A549 (cell line): ENCODE results near the gene FAT1. TPM values are rescaled to one million over a fixed set of nuclear protein-coding genes. Genes with fewer than 3 reads are reported as not detected.

Experiments
- ATAC-seq, 2 experiments: fragments of 200-7000 bp in 1 of 2; fragments of >200 bp in 1 of 2; cut with Nextera tagmentation in 1 of 2; cut with Tn5 transposase in 1 of 2; 3 replicates each; pipeline versions ENCODE4 v1.8.0 to v1.9.1; 2018 to 2020; ENCODE audit warnings: mild to moderate bottlenecking in 1 of 2, moderate library complexity in 1 of 2
- CTCF ChIA-PET: fragments of 300-600 bp; sonication (Branson Sonifier 250); formaldehyde crosslinking; extraction: SDS; loops from one replicate; lab custom pipeline; 2021; ENCODE audit warnings: antibody characterized with exemption, inconsistent platforms; lab: Yijun Ruan, JAX
- POLR2A ChIA-PET: fragments of 350-600 bp; formaldehyde crosslinking; extraction: SDS; loops from one replicate; lab custom pipeline; 2021; ENCODE audit warnings: antibody characterized with exemption, inconsistent platforms; lab: Yijun Ruan, JAX
- DNase-seq, 2 experiments: peaks; one replicate each; pipeline versions ENCODE4 v3.0.0 to v3.0.0-alpha.2; 2011 to 2016; ENCODE audit warnings: low read depth in 1 of 2, low spot score in 1 of 2
- FAIRE-seq: peaks from 2 replicates; lab custom pipeline; 2011; peaks lifted over from hg19 to GRCh38; lab: Jason Lieb, UNC
- H3K27ac ChIP-seq, 2 experiments: fragments of >200 bp; sonication (Bioruptor Twin); formaldehyde crosslinking; 3 replicates each; pipeline ENCODE4 v1.5.1; 2016 to 2017
- H3K4me1 ChIP-seq: fragments of >200 bp; sonication (Bioruptor Twin); formaldehyde crosslinking; 3 replicates; pipeline ENCODE4 v1.6.1; 2016
- H3K4me2 ChIP-seq: fragments of >200 bp; sonication (Bioruptor Twin); formaldehyde crosslinking; 3 replicates; pipeline ENCODE4 v1.6.1; 2016
- H3K4me3 ChIP-seq: fragments of >200 bp; sonication (Bioruptor Twin); formaldehyde crosslinking; 3 replicates; pipeline ENCODE4 v1.5.1; 2016
- H3K9me3 ChIP-seq: fragments of >200 bp; sonication (Bioruptor Twin); formaldehyde crosslinking; 3 replicates; pipeline ENCODE4 v1.6.1; 2016
- ATOH8 ChIP-seq: fragments of 250-450 bp; sonication (Bioruptor Pico); IDR thresholded peaks from 2 replicates; pipeline ENCODE4 v1.5.0; 2020; ENCODE audit warnings: low read depth, mild to moderate bottlenecking, moderate library complexity
- BCL3 ChIP-seq: fragments of >200 bp; sonication (Bioruptor Twin); formaldehyde crosslinking; IDR thresholded peaks from 3 replicates; pipeline ENCODE4 v1.6.1; 2016
- CTCF ChIP-seq: fragments of >200 bp; sonication (Bioruptor Twin); formaldehyde crosslinking; IDR thresholded peaks from 3 replicates; pipeline ENCODE4 v1.5.1; 2016
- EHMT2 ChIP-seq: fragments of 200-600 bp; sonication (generic); IDR thresholded peaks from 2 replicates; pipeline ENCODE4 v1.6.1; 2016; ENCODE audit warnings: antibody characterized with exemption, low read depth, mild to moderate bottlenecking, moderate library complexity
- EP300 ChIP-seq, 2 experiments: fragments of >200 bp; sonication (Bioruptor Twin); formaldehyde crosslinking; IDR thresholded peaks; 2 replicates in 1 of 2; 3 replicates in 1 of 2; pipeline ENCODE4 v1.6.1; 2016 to 2017
- ESRRA ChIP-seq: fragments of 150-350 bp; IDR thresholded peaks from 2 replicates; pipeline ENCODE4 v1.6.1; 2014; ENCODE audit warnings: mild to moderate bottlenecking, low read length, borderline replicate concordance
- FOSB ChIP-seq: fragments of 250-450 bp; sonication (Bioruptor Pico); IDR thresholded peaks from 2 replicates; pipeline ENCODE4 v1.5.0; 2020; ENCODE audit warnings: mild to moderate bottlenecking, moderate library complexity
- FOXS1 ChIP-seq: fragments of 250-450 bp; sonication (Bioruptor Pico); IDR thresholded peaks from 2 replicates; pipeline ENCODE4 v1.5.0; 2020; ENCODE audit warnings: mild to moderate bottlenecking, moderate library complexity
- GATA3 ChIP-seq: IDR thresholded peaks from 2 replicates; pipeline ENCODE4 v1.6.1; 2012; ENCODE audit warnings: borderline replicate concordance
- HDAC2 ChIP-seq: fragments of 200-600 bp; sonication (generic); IDR thresholded peaks from 2 replicates; pipeline ENCODE4 v1.6.1; 2016
- HOXB13 ChIP-seq: fragments of 250-450 bp; sonication (Bioruptor Pico); IDR thresholded peaks from 2 replicates; pipeline ENCODE4 v1.5.0; 2020; ENCODE audit warnings: low read depth, mild to moderate bottlenecking, moderate library complexity
- HOXB5 ChIP-seq: fragments of 250-450 bp; sonication (Bioruptor Pico); IDR thresholded peaks from 2 replicates; pipeline ENCODE4 v1.5.0; 2020; ENCODE audit warnings: mild to moderate bottlenecking, moderate library complexity
- JUN ChIP-seq, 2 experiments: fragments of >200 bp; sonication (Bioruptor Twin); formaldehyde crosslinking; IDR thresholded peaks; 2 replicates in 1 of 2; 3 replicates in 1 of 2; pipeline ENCODE4 v1.6.1; 2016 to 2017
- JUNB ChIP-seq: fragments of >200 bp; sonication (Bioruptor Twin); formaldehyde crosslinking; IDR thresholded peaks from 2 replicates; pipeline ENCODE4 v1.6.1; 2016
- KDM1A ChIP-seq: fragments of 200-600 bp; sonication (generic); IDR thresholded peaks from 2 replicates; pipeline ENCODE4 v1.6.1; 2016; ENCODE audit warnings: low read depth, mild to moderate bottlenecking
- MAFK ChIP-seq: fragments of 450-650 bp; IDR thresholded peaks from 2 replicates; pipeline ENCODE4 v1.6.1; 2014; ENCODE audit not compliant: partially characterized antibody
- MAZ ChIP-seq: fragments of 150-350 bp; IDR thresholded peaks from 2 replicates; pipeline ENCODE4 v1.6.1; 2014; ENCODE audit warnings: antibody characterized with exemption, low read depth, low read length, borderline replicate concordance
- MYC ChIP-seq: IDR thresholded peaks from 2 replicates; pipeline ENCODE4 v1.6.1; 2012; ENCODE audit warnings: mild to moderate bottlenecking, inconsistent platforms, low read length, improper control_type of control experiment, borderline replicate concordance
- NFE2L2 ChIP-seq: fragments of 150-350 bp; conservative IDR thresholded peaks from 2 replicates; pipeline ENCODE4 v1.6.1; 2014; ENCODE audit warnings: low read length
- PBX3 ChIP-seq: IDR thresholded peaks from 2 replicates; pipeline ENCODE4 v1.6.1; 2012
- POLR2AphosphoS2 ChIP-seq: conservative IDR thresholded peaks from 2 replicates; pipeline ENCODE4 v1.6.1; 2012; ENCODE audit warnings: low read length, improper control_type of control experiment, inconsistent platforms
- RAD21 ChIP-seq, 2 experiments: fragments of >200 bp in 1 of 2; sonication (Bioruptor Twin) in 1 of 2; formaldehyde crosslinking in 1 of 2; IDR thresholded peaks in 1 of 2; conservative IDR thresholded peaks in 1 of 2; 2 replicates in 1 of 2; 3 replicates in 1 of 2; pipeline ENCODE4 v1.6.1; 2012 to 2018; ENCODE audit warnings: inconsistent platforms in 1 of 2
- SREBF2 ChIP-seq: fragments of 450-650 bp; IDR thresholded peaks from 2 replicates; pipeline ENCODE4 v1.6.1; 2014; ENCODE audit warnings: mild to moderate bottlenecking, moderate library complexity
- TP53 ChIP-seq: fragments of 250-450 bp; sonication (Bioruptor Pico); IDR thresholded peaks from 2 replicates; pipeline ENCODE4 v1.5.0; 2021; ENCODE audit warnings: mild to moderate bottlenecking, moderate library complexity
- ZC3H11A ChIP-seq: fragments of 450-650 bp; IDR thresholded peaks from 2 replicates; pipeline ENCODE4 v1.6.1; 2014; ENCODE audit warnings: antibody characterized with exemption, mild to moderate bottlenecking
- ZNF302 ChIP-seq: fragments of 250-450 bp; sonication (Bioruptor Pico); IDR thresholded peaks from 2 replicates; pipeline ENCODE4 v1.9.0; 2021; ENCODE audit warnings: inconsistent platforms, mild to moderate bottlenecking, moderate library complexity
- WGBS: methylation state at CpG from one replicate; pipeline ENCODE4 v1.1.6; 2017; ENCODE audit errors: missing lambda C conversion rate; 5-methylcytosine and 5-hydroxymethylcytosine counted together
- polyA plus RNA-seq, 4 experiments: library from polyadenylated mRNA; depleted of rRNA in 3 of 4; stranded (reverse); fragments of >200 nt; fragmentation: RNase III in 1 of 4; extraction: RNeasy Plus Mini Kit Qiagen cat#74134 plus additional on column Dnase treatment in 1 of 4; gene quantifications; 2 replicates in 3 of 4; 3 replicates in 1 of 4; pipeline ENCODE4 v1.2.3, GENCODE V29; 2011 to 2017

Gene FAT1
- polyA plus RNA-seq, 2 of the 4 experiments (the other 2 are of a cell fraction), result 62.2 to 177 TPM

- H3K4me1 ChIP-seq, result no peaks in the 10 kb centered on the region
- POLR2A ChIA-PET, result no interaction called here
- no peak for TF ChIP-seq HOXB5 (CRISPR knock-in tag)
- TF ChIP-seq ATOH8 (CRISPR knock-in tag), result no peak
- no peak for TF ChIP-seq GATA3
- no peak for TF ChIP-seq EP300 (IDR thresholded peaks at IDR 0.05)
- no peak for TF ChIP-seq ZNF302 (CRISPR knock-in tag)
- no peak for TF ChIP-seq ZC3H11A
- TF ChIP-seq HOXB13 (CRISPR knock-in tag), result no peak
- TF ChIP-seq, all 56 proteins: peak for 0
- FAIRE-seq (no peak), ATAC-seq (no peak), DNase-seq (no peak)
- Histone ChIP-seq H3K4me2 (no peak overlapping the region), H3K4me3 (no peak overlapping the region), H3K9me3 (no peaks in the 10 kb centered on the region), H3K27ac (no peak overlapping the region)
- 90% methylated on average over 10 of the region's 10 CpGs for WGBS
- CTCF ChIA-PET, result no interaction called here
Measured at GRCh38 chr4:186599483-186599882, 124.2 kb downstream of the FAT1 start.

GRCh38 chr4:186598686-186599085, 125.0 kb downstream of the FAT1 start:
- POLR2A ChIA-PET, result no interaction called here
- H3K4me3 ChIP-seq, result no peak overlapping the region
- no peak overlapping the region for H3K4me2 ChIP-seq
- CTCF ChIA-PET, result interaction anchor here (0.7 kb wide), 1 partner anchor 11 kb away, joined by 3 read pairs; no protein-coding TSS in a partner anchor
- 96% methylated on average over 7 of the region's 7 CpGs for WGBS
- FAIRE-seq (no peak), ATAC-seq (no peak)
- H3K9me3 ChIP-seq, result no peaks in the 10 kb centered on the region
- no peaks in the 10 kb centered on the region for H3K4me1 ChIP-seq
- H3K27ac ChIP-seq, result no peak overlapping the region
- no peak for TF ChIP-seq PBX3
- TF ChIP-seq EHMT2, result no peak
- no peak for TF ChIP-seq JUNB
- no peak for TF ChIP-seq MAFK
- no peak for TF ChIP-seq TP53 (CRISPR knock-in tag)
- no peak for TF ChIP-seq CTCF
- no peak for TF ChIP-seq JUN (IDR thresholded peaks at IDR 0.05)
- no peak for TF ChIP-seq FOXS1 (CRISPR knock-in tag)
- TF ChIP-seq ESRRA, result no peak
- no peak for TF ChIP-seq NFE2L2
- no peak for TF ChIP-seq HDAC2
- no peak for TF ChIP-seq HOXB13 (CRISPR knock-in tag)
- no peak for TF ChIP-seq MYC
- TF ChIP-seq POLR2AphosphoS2, result no peak
- TF ChIP-seq KDM1A, result no peak
- TF ChIP-seq RAD21 (conservative IDR thresholded peaks at IDR 0.05 in 1 of 2, IDR thresholded peaks at IDR 0.05 in 1 of 2), result no peak
- no peak for TF ChIP-seq BCL3
- no peak for TF ChIP-seq MAZ
- no peak for TF ChIP-seq SREBF2
- no peak for TF ChIP-seq FOSB (CRISPR knock-in tag)
- TF ChIP-seq, all 56 proteins: peak for 0
- no peak for DNase-seq
